Gastroesophageal sphincter (tissue), 3 donors: ENCODE results near the gene A1BG.

ENCODE experiments used
- CTCF ChIP-seq, 4 experiments: fragments of 200-600 bp in 2 of 4; fragments of 450-650 bp in 2 of 4; sonication (generic) in 1 of 4; IDR thresholded peaks; one replicate each; pipeline ENCODE4 v1.5.1; 2017 to 2019; ENCODE audit warnings: antibody characterized with exemption in 4 of 4, mild to moderate bottlenecking in 2 of 4, moderate library complexity in 2 of 4
- EP300 ChIP-seq: sonication (generic); formaldehyde crosslinking; IDR thresholded peaks from one replicate; pipeline ENCODE4 v1.6.1; 2017; ENCODE audit warnings: antibody characterized with exemption, mild to moderate bottlenecking
- POLR2AphosphoS5 ChIP-seq: sonication (generic); formaldehyde crosslinking; IDR thresholded peaks from one replicate; pipeline ENCODE4 v1.6.1; 2017; ENCODE audit warnings: antibody characterized with exemption

DNA sequence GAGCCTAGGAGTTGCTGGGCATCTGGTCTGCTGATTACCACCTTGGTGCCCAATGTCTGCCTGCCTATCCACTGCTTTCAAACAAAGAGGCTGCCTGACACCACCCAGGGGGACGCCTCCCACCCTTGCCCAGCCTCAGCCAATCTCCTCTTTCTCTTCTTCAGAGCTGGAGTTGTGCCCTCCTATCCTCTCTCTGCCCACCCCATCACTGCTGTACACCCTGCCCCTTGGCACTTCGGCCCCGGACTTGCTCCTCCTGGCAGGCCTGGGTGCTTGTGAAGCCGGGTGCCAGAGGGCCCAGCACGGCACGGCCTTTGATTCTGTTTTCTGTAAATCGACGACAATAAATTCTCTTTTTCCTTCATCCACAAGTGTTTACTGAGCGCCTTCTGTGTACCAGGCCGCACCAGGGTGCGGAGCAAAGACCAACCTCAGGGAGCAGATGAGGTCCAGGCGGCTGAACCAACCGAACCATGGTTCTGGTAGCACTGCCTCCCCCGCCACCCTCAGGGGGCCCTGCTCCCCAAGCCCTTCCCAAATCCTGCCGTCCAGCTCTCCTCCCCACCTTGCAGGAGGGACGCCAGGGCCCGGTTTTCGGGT is 47.1 kb upstream of the A1BG start:
- TF ChIP-seq CTCF (IDR thresholded peaks at IDR 0.05), result no peak
- TF ChIP-seq POLR2AphosphoS5, result no peak
- TF ChIP-seq EP300, result no peak
